GM18517 (cell line): ENCODE results near the gene UNC79.

Experiments used
- ATAC-seq: cut with Tn5 transposase; IDR thresholded peaks from one replicate; pipeline ENCODE4 v1.9.1; 2021; ENCODE audit warnings: mild to moderate bottlenecking, moderate library complexity; ENCODE audit not compliant: unreplicated experiment

Gene UNC79

DNA sequence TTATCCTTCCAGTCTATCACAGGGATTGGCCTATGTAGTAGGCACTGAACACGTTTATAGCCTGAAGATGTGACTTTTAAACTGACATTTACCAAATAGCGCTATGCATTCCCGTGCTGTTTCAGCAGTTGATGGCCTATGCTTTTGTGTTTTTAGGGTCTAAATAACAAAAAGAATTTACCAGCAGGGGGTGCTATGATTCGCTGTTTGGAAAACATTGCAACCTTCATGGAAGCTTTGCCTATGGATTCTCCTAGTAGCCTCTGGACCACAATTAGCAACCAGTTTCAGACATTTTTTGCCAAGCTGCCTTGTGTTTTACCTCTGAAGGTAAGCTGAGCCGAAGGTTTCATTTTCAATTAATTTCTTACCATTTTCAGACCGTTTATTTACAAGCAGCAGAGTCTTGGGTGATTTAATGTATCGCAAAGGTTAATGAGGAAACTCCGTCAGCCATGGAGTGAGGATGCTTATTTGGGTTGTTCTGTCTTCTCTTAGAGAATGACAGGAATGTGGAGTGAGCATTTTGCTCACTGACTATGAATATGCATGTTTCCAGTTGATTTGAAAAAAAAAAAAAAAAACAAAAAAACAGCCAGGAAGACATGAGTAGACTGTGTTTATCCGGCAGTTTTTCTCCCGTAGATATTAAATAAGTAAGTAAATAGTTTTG is 224.5 kb downstream of the UNC79 start:
- ATAC-seq = no peak

DNA sequence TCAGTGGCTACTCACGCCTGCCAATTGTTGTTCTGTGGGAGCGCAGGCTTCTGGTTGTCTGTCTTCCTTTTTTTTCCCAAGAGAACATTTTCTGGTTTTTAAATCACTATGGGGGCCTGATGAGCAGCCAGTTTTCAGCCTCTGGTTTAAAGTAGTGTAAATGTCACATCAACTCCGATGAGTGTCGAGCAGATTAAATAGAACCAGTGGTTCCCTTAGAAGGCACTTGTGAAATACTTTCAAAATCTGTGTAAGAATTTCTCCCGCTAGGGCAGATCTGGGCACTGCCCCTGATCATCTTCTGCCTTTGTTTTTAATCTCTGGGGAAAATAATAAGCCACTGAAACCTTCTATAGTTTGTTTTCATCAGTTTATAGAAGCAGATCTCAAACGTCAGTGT is 227.1 kb downstream of the UNC79 start:
- ATAC-seq = no peak

DNA sequence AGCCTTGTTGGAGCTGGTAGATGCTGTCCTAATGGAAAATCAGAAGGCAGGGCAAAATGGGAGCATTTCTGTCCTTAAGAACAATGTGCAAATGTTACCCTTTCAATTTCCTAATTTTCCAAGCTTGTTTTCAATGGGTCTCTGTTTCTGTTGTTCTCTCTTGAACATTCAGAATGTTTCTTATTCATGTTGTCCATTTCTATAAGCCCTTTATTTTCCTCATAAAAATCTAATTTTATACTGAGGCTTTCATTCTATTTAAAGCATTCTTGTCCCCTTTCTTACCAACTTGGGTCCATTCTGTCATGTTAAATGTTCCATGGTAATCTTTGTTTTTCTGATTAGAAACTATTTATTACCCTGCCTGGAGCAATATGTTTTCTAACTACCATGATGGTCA is 232.6 kb downstream of the UNC79 start:
- ATAC-seq = no peak

DNA sequence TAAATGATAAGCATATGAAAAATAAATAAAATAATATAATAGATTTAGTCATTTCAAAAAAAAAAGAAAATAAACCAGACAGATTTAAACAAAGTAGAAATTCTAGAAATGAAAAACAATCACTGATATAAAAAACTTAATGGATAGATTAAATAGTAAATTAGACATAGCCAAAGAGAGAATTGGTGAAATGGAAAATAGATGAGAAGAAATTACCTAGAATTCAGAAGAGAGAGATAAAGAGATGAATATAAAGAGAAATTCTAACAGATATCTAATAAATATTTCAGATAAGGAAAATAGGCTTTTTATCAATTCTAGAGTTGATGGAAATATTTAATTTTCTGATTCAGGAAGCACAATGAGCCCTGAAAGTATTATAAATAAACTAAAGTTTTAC is 234.4 kb downstream of the UNC79 start:
- no peak for ATAC-seq

DNA sequence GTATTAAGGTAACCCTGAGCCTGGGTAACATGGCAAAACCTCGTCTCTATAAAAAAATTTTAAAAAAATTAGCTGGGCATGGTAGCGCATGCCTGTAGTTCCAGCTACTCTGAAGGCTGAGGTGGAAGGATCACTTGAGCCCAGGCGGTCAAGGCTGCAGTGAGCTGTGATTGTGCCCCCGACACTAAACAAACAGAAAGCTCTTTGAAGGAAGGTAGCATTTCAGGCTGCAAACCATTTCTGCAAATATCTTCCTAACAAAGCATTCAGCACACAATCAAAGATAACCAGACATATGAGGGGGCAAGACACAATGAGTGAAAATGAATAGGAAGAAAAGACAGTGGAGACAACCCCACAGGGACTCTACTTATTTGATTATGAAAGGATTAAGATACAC is 238.9 kb downstream of the UNC79 start:
- no peak for ATAC-seq

DNA sequence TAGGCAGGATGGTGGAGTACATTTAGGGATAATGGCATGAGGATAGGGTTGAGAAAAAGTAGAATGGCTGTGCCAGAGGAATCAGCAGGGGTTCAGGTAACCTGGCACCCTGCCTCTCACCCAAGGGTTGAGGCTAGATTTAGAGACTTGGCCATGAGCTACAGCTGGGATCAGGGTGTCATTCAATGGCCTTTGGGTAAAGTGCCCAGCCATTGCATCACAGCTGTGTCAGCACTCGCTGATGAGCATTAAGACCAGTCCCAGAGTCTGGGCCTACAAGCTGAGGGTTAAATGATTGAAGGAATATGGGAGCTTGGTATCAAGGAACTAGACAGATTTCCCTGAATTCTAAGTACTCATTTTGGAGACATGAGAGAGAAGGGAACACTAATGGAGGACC is 243.6 kb downstream of the UNC79 start:
- no peak for ATAC-seq

DNA sequence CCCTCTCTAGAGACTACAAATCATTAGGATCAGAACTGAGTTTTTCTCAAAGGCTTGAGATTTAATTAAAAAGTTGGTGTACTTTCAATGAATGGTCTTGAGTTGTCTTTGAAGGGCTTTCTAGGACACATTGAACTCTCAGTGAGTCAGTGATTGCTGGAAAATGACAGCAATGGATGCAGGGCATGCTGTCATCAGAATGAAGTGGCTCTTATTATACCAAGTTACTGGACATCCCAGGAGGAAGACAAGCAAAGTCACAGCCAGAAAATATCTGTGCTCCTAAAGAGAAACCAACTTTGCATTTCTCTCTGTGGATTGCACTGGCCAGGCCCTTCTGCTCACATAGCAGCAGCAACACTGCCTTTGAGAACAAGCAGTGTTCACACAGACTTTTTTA is 244.9 kb downstream of the UNC79 start:
- no peak for ATAC-seq

DNA sequence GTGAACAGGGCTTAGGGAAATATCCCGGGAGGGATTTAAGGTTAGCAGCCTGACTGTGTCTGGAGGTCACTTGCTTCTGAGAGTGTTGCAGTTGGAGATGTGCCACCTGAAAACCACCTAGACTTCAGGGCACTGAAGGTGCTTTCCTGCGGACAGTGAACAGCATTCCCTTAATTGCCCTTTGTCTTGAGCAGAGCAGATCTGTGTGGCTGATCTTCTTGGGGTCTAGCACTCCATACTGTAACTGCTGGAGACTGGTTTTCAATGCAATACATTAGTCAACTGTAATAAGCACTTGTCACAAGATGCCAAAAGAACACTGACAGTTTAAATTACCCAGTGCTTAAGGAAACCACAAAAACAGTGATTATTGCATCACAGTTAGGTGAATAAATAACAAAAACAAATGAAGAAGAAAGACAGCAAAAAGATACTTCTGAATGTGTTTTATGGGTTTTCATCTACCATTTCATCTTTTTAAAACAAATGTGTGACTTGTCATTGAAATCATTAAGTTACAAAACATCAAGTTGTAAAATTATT is 245.7 kb downstream of the UNC79 start:
- ATAC-seq = no peak

DNA sequence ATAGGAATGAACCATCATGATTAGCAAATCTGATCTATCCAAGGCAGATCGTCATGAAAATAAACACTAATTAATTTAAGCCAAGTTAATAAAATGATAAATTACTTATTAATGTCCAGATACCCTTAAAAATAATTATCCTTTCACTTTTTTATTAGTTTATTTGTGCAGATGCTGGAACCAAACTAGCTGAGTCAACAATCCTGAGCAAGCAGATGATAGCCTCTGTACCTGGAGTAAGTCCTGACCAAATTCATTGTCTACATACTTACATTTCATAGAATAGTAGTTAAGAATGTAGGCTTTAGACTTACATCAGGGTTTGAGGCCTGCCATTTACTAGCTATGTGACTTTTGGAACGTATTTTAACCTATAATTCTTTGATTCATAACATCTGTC is 251.7 kb downstream of the UNC79 start:
- no peak for ATAC-seq

DNA sequence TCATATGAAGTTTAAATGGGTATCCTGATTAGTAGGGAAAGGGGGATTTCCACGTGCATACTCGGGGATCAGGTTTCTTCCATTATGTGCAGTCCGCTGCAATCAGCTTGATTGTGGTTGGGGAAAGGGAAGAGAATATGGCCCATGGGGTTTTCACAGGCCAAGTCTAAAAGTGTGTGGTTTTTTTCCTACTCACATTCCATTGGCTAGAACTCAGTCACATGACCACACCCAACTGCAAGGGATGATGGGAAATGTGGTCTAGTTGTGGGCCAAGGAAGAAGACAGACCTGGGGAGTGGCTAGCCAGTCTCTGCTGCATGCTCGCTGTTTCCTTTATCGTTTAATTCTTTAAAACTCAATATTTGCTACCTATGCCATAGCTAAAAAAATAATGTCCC is 252.5 kb downstream of the UNC79 start:
- no peak for ATAC-seq

DNA sequence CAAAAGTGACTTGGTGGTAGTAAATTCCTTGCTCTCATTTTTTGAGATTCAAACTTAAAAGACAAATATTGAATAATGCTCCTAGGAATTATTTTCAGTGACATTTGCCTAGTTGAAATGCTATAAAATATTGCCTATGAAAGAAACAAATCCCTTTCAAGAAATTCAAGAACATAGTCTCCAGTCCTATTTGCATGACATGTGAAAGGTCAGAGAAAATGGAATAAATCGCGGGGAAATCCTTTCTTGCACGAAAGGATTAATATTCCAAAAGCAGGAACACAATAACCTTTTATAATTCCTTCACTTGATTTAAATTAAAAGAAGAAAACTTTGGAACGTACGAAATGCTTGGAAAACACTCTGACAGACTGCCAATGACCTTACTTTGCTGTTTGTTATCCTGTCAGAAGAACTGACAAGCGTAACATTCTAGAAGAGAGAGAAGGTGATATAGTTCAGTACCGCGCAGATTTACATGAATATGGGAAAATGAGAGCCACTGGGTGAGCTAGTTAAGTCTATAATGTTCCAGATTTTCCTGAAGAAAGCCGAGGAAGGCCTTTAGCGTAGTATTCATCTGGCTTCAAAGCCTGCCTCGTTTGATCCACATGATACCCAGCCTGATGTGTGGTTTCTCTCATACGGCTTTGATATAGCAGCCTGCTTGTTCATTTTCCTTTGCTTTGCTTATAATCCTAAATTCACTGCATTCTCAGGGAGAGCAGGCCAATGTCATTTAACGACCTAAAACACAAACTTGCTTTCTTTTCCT is 254.6 kb downstream of the UNC79 start:
- no peak for ATAC-seq

DNA sequence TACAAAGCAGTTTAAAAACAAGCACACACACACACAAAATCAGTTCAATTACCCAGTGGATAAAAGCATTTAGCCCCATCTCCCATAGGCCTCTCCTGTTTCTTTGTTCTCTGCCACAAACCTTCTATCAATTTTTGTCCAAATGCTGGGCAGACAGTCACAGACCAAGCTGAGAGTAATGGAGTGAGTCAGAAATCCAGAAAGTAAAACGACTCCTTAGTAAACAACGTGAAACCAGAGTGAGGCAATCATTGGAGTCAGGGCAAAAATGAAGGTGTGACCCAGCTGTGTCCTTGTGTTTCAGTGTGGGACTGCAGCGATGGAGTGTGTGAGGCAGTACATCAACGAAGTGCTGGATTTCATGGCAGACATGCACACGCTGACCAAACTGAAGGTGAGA is 255.5 kb downstream of the UNC79 start:
- no peak for ATAC-seq

DNA sequence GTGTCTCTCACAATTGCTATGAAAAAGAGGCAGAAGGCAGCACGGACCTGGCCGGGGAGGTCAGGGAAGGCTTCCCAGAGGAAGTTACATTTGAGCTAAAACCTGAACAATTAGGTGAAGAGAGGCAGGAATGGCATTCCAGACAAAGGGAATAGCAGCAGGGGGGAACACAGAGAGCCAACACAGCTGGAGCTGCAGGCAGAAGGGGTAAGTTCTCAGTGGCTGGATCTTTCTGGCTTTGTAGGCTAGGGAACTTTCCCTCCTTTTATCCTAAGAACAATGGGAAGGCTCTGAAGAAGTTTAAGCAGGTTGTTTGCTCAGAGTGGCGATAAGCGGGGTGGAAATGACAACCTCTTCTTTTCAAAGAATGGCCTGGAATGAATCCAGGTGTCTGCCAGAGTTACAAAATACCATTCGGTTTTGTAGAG is 257.5 kb downstream of the UNC79 start:
- ATAC-seq = no peak

DNA sequence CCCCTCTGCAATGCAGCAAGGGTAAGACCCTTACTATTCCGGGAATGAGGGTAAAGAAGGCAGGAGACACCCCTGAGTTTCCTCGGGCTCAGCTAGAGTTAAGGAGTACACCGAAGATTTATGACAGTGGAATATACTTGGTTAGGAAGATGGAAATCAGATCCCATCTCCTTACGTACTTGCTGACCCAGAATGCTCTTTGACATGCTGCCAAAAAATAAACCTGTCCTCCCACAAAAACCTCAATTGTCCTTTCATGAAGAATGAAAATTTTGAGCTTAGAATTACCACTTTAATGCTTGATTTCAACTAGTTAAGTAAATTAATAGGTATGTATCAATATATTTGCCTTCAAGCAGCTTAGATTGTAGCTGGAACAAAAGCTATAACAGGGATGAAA is 258.1 kb downstream of the UNC79 start:
- ATAC-seq = no peak

DNA sequence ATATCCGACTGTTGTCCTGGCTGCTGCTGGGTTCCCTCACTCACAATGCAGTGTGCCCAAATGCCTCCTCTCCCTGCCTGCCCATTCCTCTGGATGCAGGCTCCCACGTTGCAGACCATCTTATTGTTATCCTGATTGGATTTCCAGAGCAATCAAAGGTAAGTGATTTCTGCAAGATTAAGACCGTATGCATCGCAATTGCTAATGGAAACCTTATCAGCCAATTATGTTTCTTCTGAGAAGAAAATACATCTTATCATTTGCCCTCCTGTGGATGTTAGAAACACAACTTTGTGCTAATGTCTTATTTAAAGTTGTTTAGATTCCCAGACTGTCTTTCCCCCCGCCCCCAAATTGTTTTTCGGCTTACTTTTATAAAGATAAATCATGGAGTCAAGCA is 259.4 kb downstream of the UNC79 start:
- ATAC-seq = no peak

DNA sequence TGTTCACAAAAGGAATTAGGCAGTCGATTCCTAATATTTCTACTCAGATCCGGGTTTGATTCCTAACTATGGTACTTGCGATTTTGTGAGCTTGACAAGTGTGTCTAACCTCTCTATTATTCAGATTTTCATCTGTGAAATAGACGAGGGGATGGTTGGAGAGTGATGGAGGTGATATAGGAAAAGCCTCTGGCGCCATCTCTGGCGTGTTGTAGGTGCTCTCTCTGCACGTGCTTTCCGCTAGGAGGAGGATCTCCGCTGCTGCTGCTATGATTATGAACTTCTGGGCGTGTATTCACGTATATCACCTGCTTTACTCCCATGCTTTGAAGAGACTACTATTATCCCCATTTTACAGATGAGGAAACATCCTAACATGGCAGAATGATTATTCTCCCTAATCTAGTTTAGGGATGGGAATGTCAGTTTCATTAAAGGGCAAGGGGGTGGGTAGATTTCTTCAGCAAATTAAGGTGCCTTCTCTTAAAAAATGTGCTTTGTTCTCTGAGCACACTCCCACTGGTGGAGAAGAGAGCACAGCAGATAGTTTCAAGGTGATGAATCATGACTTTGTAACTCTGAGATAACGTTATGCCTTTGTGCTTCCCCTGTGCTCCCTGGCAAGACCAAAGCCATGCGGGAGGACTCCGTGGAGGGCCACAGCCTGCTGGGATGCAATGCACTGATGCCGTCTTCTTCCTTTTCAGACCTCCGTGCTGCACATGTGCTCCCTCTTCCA is 260.5 kb downstream of the UNC79 start:
- ATAC-seq = no peak

DNA sequence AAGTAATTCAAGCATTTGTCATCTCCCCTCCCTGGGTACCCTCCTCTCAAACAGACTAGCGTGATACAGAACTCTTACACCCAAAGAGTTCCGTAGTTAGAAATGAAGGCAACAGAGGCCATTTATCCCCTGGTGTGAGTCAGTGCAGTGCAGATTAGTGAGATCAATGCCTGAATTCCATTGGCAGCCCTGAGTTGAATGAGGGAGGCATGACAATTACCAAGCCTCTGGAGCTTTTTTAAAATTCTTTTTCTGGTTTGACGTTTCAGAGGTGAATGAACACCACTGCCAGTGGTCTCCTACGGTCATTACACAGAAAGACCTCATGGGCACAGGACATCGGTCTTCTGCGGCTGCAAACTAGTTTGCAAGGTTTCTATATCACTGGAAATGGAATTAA is 263.2 kb downstream of the UNC79 start:
- no peak for ATAC-seq

DNA sequence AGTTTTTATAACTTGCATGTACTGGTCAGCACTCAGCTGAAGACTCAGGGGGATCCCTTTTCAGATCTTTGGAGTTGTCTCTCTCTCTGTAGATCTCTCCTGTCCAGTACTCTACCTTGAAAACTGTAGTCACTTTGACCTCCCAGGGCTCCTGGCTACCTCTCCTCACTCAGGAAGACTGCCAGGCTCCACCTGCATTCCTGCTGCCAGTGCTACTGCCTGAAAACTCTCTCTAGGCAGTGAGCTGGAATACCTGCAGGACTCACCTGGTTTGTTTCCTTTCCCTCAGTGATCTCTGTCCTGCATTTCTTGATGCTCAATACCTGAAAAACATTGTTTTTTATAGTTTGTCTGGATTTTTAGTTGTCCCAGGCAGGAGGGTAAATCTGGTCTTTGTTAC is 270.2 kb downstream of the UNC79 start:
- ATAC-seq = no peak

DNA sequence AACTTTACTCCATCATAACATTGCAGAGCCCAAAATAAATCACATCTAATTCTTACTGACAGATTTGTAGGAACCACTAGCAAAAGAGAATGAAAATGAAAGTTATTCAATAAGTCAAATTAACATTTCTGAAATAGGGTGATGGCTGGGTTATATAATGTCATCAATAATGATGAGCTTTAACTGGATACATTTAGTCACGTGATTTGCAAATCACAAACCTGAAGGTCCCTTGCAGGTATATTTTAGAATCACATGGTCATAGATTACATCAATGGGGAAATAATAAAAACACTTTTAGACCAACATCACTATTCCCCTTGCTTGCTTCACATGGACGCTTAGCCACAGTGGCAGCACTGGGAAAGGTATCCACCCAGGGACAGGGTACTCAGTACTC is 270.8 kb downstream of the UNC79 start:
- no peak for ATAC-seq

DNA sequence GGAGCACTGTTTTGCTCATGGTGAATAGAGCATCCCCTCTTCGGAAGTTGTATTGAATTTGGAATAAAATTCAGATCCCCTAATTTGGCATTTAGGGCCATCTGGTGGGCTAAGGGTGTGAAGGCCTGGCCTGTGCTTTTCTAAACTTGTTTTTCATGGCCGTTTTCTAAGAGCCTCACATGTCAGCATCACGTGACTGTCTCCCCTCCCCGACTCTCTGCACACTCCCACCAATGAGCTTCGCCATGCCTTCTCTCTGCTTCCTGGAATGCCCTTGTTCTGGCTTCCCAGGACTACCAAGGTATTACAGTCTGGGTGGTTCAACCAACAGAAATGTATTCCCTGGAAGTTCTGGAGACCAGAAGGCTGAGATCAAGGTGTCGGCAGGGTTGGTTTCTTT is 272.2 kb downstream of the UNC79 start:
- ATAC-seq = no peak

DNA sequence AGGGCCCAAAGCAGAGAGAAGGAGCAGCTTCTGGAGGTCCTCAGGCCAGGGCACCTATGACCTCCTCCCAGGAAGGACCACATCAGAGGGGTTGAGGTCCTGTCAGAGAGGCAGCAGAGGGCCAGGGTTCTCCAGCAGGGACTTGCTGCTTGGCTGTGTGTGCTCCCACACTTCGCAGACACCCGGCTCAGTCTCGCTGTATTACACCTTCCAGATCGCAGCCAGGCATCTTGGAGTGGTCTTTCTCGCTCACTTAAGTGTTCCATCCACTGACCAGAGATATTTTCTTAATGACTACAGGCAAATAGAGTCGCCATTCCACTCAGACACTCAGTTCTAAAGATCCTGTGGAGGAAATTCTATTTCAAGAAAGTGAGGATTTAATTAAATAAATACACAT is 273.2 kb downstream of the UNC79 start:
- ATAC-seq = no peak
